ENCODE measurements around the gene C4orf46.

Gene C4orf46

GRCh38 chr4:158649111-158649680, 22.5 kb downstream of the C4orf46 start:
- DNase-seq = no peak

DNA sequence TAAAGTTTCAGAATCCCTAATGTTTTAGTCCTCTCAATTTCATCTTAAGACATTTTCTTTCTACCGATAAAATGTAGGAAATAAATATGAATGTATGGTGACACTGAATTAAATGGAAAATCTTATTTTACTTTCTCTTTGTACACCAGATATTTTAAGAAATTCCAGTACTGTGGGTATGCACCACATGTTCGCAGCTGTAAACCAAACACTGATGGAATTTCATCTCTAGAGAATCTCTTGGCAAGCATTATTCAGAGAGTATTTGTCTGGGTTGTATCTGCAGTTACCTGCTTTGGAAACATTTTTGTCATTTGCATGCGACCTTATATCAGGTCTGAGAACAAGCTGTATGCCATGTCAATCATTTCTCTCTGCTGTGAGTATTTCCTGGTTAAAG, 26.9 kb downstream of the C4orf46 start:
- no peak for DNase-seq

GRCh38 chr4:158644356-158644755, 27.3 kb downstream of the C4orf46 start:
- DNase-seq = no peak

- DNase-seq = no peak
These were observed 35.1 kb downstream of the C4orf46 start for GRCh38 chr4:158636619-158637018.

DNA sequence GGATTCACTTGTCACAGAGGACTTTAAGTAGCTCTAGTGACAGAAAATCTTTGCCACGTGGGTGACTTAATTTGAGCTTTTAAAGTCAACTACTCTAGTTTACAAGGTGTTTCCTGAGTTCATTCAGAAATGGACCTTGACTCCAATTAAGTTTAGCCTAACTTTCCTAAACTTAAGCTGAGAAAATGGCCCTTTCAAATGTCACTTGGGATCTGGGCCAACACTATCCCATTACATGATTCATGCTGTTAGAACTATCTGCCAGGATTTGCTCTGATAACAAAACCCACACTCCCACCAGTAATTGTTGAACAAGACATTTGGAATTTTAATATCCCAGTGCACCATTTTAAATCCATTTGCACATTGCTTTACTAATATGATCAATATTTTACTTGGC, 40.8 kb downstream of the C4orf46 start:
- no peak for DNase-seq

- DNase-seq = no peak
These were observed 46.1 kb downstream of the C4orf46 start for GRCh38 chr4:158625544-158625943.

DNA sequence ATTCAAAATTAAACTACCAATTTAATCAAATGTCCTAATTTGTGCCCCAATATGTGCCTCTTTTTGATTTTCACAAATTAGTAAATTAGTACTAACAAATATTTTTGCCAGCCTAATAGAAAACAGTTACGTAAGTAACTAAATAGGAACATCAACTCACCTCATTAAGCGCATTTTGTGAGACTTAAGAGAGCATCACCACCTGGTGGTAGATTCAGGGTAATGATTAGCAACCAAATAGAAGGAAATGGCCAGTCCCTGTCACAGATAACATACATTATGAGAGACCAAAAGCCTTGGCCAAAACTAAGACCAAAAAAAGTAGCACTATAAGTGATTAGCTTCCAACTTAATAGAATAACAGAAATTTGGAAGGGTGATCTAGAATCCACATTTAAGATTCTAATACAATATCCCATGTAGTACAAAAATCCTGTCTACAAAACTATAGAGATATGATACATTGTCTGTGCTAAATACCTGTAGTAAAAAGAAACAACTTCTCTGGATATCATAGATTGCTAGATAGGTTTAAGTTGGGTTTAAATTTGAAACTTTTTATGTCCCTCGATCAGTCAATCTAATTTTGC, 46.7 kb downstream of the C4orf46 start:
- DNase-seq = peak; percentile 87

DNA sequence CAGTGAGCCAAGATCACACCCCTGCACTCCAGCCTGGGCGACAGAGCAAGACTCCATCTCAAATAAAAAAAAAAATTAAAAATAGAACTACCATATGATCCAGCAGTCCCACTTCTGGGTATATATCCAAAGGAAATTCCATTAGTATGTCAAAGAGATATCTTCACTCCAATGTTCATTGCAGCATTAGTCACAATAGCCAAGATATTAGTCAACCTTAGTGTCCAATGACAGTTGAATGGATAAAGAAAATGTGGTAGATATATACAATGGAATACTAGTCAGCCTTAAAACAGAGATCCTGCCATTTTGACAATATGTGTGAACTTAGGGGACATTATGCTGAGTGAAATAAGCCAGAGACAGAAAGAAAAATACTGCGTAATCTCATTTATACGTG, 49.4 kb downstream of the C4orf46 start:
- no peak for DNase-seq

DNA sequence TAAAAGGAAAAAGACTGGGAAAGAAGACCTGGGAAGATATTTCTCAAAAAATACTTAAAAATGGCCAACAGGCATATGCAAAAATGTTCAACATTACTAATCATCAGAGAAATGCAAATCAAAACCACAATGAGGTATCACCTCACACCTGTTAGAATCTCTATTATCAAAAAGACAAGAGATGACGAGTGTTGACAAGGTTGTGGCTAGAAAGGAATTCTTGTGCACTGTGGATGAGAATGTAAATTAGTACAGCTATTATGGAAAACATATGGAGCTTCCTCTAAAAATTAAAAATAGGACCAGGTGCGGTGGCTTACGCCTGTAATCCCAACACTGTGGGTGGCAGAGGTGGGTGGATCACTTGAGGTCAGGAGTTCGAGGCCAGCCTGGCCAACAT, 50.0 kb downstream of the C4orf46 start:
- DNase-seq = no peak

- no peak for DNase-seq
These were observed 53.7 kb downstream of the C4orf46 start for GRCh38 chr4:158617956-158618355.

Data from OCI-M1 (cell line).